ENCODE results near the gene EIF2S1.

EIF2S1 gene

DNA sequence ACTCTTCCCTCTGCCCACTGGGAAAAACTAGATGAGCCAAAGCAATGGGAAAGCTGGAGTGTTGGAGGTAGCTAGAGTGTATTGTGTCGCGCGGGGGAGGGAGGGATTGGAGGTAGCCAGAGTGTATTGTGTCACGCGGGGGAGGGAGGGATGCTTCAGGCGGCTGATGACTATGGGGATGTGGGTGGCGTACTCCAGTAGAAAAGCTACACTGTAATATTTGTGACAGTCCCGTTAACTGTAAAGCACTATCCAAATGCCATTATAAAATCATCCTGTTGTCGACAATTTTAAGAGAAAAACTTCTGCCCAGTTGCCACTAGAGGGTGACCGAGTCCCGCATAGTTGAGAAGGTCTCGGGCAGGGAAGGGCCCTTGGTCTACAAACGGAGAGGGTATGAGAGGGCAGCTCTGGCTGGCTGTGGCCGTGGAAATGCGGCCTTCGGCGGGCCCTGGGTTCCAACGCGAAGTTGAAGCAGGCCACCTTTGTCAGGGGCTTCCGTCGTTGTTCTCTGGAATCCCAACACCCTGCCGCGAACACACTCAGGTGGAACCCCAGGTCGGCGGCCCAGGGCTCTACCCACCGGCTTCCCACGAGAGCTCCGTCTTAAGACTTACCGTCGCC is 67.0 kb downstream of the EIF2S1 start:
- Histone ChIP-seq H3K9ac (ENCODE audit: low read length) (no peak overlapping the region), H3K36me3 (ENCODE audit: insufficient read depth, low read length) (no peaks in the 10 kb centered on the region), H3K4me3 (ENCODE audit: low read depth in 1 of 2, low read length in 2 of 2) (no peak overlapping the region), H3K9me3 (ENCODE audit: low read length) (no peaks in the 10 kb centered on the region), H3K27me3 (ENCODE audit: control insufficient read depth in 1 of 2, insufficient read depth in 2 of 2, low read length in 2 of 2) (no peaks in the 10 kb centered on the region), H3K27ac (ENCODE audit: low read depth, low read length) (no peak overlapping the region), H3K4me1 (ENCODE audit: insufficient read depth, low read length) (peaks cover 3% of the 10 kb centered on the region)

DNA sequence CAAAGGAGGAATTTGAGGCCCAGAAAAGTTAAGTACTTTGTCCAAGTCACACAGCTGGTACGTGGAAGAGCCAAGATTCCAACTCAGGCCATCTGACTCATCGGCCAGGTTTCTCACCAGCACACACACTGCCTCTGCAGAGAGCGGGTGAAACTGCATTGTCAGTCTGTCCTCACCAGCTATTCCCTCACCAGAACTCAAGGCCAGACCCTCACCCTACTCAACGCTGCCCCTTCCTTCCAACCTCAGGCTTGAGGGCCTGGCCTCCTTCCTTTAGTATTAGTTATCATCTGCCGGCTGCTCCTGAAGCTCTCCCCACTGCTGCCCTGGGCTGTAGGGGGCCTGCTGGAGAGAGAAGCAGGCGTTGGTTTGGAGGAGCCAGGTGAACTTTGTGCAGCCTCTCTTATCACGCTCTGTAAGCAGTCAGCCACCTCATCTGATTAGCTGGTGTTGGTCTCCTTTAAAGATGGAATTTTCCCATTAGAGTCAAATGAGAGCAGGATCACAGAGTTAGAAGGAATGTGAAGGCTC is 68.4 kb downstream of the EIF2S1 start:
- Histone ChIP-seq H3K27me3 (ENCODE audit: control insufficient read depth in 1 of 2, insufficient read depth in 2 of 2, low read length in 2 of 2) (no peaks in the 10 kb centered on the region), H3K27ac (ENCODE audit: low read depth, low read length) (no peak overlapping the region), H3K9ac (ENCODE audit: low read length) (no peak overlapping the region), H3K4me3 (ENCODE audit: low read depth in 1 of 2, low read length in 2 of 2) (no peak overlapping the region), H3K4me1 (ENCODE audit: insufficient read depth, low read length) (peaks cover 14% of the 10 kb centered on the region), H3K36me3 (ENCODE audit: insufficient read depth, low read length) (no peaks in the 10 kb centered on the region), H3K9me3 (ENCODE audit: low read length) (no peaks in the 10 kb centered on the region)

DNA sequence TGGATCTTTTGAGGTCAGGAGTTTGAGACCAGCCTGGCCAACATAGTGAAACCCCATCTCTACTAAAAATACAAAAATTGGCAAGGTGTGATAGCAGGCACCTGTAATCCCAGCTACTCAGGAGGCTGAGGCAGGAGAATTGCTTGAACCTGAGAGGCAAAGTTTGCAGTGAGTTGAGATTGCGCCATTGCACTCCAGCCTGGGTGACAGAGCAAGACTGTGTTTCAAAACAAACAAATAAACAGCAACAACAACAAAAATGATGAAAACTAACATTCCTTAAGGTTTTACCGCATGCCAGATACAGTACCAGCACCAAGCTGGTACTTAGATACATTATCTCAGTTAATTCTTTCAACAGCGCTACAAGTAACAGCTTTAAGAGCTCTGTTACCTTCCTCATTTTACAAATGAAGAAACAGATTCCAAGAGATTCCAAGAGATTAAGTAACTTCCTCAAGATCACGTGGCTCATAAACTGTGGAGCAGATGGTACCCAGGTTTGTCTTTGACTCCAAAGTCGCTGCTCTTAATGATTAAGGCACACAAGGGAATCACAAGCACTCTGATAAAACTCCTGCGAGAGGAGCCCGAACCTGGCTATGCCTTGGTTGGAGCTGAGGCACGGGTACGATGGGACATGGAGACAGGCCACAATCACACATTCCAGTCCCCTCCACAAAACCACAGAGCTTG is 69.5 kb downstream of the EIF2S1 start:
- Histone ChIP-seq H3K27me3 (ENCODE audit: control insufficient read depth in 1 of 2, insufficient read depth in 2 of 2, low read length in 2 of 2) (no peaks in the 10 kb centered on the region), H3K9ac (ENCODE audit: low read length) (no peak overlapping the region), H3K9me3 (ENCODE audit: low read length) (no peaks in the 10 kb centered on the region), H3K27ac (ENCODE audit: low read depth, low read length) (no peak overlapping the region), H3K4me1 (ENCODE audit: insufficient read depth, low read length) (peaks cover 14% of the 10 kb centered on the region), H3K4me3 (ENCODE audit: low read depth in 1 of 2, low read length in 2 of 2) (no peak overlapping the region), H3K36me3 (ENCODE audit: insufficient read depth, low read length) (no peaks in the 10 kb centered on the region)

DNA sequence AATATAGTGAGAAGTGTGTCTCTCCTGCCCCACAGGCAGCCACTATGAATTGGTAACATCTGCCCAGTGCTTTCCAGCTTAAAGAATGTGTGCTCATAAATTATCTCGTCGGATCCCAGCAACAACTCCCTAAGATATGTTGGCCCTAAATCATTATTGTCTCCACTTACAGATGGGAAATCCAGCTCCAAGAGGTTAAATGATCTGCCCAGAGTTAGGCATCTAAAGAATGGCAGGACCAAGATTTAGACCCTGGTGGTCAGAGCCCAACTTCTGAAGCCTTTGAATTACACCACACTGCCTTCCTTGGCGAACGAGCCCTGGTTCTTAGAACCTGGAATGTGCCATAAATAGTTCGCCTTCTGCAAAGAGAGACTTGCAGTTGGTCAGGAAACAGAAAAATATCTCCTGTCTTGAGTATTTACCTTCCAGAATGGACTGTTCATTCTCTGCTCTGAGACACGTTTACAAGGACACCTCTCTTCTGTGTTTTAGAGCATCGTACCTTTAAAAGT is 72.0 kb downstream of the EIF2S1 start:
- Histone ChIP-seq H3K36me3 (ENCODE audit: insufficient read depth, low read length) (no peaks in the 10 kb centered on the region), H3K27me3 (ENCODE audit: control insufficient read depth in 1 of 2, insufficient read depth in 2 of 2, low read length in 2 of 2) (no peaks in the 10 kb centered on the region), H3K27ac (ENCODE audit: low read depth, low read length) (peak overlapping the region; percentile 29), H3K9me3 (ENCODE audit: low read length) (no peaks in the 10 kb centered on the region), H3K4me1 (ENCODE audit: insufficient read depth, low read length) (peaks cover 23% of the 10 kb centered on the region), H3K9ac (ENCODE audit: low read length) (no peak overlapping the region), H3K4me3 (ENCODE audit: low read depth in 1 of 2, low read length in 2 of 2) (no peak overlapping the region)

DNA sequence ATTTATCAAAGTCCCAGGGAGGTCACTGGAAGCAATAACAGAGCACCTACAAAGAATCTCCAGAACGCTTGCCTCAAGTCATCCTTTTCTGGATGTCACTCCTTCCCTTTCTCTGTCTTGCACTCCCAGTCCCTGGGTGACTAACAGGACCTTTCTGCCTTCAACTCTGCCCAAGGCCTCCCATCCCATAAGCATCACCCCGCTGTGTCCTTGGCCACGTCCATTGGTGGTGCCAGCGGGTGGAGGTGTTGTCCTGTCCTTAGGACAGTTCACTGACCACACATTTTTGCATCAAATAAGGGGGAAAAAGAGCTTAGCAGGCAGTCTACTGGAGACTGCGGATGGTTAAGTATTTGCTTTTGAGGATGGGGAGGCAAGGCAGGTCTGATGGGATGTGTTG is 75.5 kb downstream of the EIF2S1 start:
- no peaks in the 10 kb centered on the region for H3K36me3 ChIP-seq (ENCODE audit: insufficient read depth, low read length)
- no peaks in the 10 kb centered on the region for H3K9me3 ChIP-seq (ENCODE audit: low read length)
- no peak overlapping the region for H3K4me3 ChIP-seq (ENCODE audit: low read depth in 1 of 2, low read length in 2 of 2)
- H3K27ac ChIP-seq (ENCODE audit: low read depth, low read length) = no peak overlapping the region
- H3K27me3 ChIP-seq (ENCODE audit: control insufficient read depth in 1 of 2, insufficient read depth in 2 of 2, low read length in 2 of 2) = no peaks in the 10 kb centered on the region
- no peak overlapping the region for H3K9ac ChIP-seq (ENCODE audit: low read length)
- H3K4me1 ChIP-seq (ENCODE audit: insufficient read depth, low read length) = peaks cover 28% of the 10 kb centered on the region
